Femur (tissue), 1 donor: ENCODE data around the gene DDX6.

Source experiments
- DNase-seq: peaks from one replicate; pipeline ENCODE4 v3.0.0-alpha.2; 2017

The DDX6 gene

DNA sequence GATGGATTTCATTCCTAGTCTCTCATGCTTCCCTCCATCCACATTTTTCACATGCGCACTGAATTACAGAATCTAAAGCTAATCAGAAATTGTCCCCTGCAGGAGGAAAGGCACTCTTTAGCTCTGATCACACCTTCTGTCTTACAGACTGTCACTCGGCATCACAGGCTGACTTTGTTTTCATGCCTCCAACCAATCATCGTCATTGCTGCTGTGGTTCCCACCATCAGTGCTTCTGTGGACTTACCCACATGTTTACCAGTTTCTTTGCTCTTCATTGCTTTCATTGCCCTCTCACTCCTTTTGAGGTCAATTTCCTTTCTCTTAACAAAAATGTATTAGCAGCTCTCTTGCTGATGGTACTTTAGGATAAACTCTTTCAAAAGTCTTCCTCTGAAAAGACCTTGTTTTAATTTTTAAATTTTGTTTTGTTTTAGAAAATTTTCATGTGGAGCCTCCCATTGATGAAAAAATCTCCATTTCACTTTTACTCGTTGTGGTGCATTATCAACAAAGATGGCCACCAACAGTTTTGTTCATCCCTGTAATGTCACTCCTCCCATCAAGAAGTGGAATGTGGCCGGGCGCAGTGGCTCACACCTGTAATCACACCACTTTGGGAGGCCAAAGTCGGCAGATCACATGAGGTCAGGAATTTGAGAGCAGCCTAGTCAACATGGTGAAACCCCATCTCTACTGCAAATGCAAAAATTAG, 91.3 kb downstream of the DDX6 start:
- DNase-seq = no peak
